Keratinocyte (primary cell): ENCODE results near the gene TUFT1.

Experiments
- CTCF ChIP-seq, 3 experiments: IDR thresholded peaks in 1 of 3; conservative IDR thresholded peaks in 1 of 3; optimal IDR thresholded peaks in 1 of 3; 2 replicates in 2 of 3; 3 replicates in 1 of 3; pipeline versions ENCODE3 to v1.5.1; 2011; ENCODE audit warnings: low read length in 3 of 3, mild to moderate bottlenecking in 3 of 3, moderate library complexity in 2 of 3, control low read depth in 1 of 3, inconsistent platforms in 1 of 3; ENCODE audit not compliant: insufficient read depth in 2 of 3; ENCODE audit errors: extremely low read depth in 1 of 3
- EZH2 ChIP-seq: IDR thresholded peaks from one replicate; pipeline ENCODE4 v1.6.1; 2012; ENCODE audit warnings: inconsistent platforms, mild to moderate bottlenecking, low read length, moderate library complexity

DNA sequence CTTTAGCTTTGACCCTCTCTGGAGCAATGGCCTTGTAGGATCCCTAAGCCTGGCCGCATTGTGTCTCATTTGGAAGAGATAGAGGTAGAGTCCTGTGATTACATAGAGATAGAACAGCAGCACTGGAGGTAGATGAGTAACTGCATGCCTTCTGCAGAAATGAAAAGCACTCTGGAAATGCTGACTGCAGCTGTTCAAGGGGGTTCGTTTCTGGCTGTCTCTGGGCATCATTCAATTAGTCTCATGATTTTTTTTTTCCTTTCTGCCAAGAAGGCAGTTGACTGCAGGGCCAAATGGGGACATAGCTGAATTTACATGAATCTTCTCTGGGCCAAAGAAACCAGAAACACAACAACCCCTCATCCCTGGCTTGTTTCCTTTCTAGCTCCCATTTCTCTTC lies 43.7 kb downstream of the TUFT1 start:
- no peak for TF ChIP-seq CTCF (optimal IDR thresholded peaks at IDR 0.05 in 1 of 3, IDR thresholded peaks at IDR 0.05 in 1 of 3, conservative IDR thresholded peaks at IDR 0.05 in 1 of 3; ENCODE audit: extremely low read depth in 1 of 3, insufficient read depth in 2 of 3, low read length in 3 of 3)
- TF ChIP-seq EZH2, result no peak
